ENCODE results near the gene VTN. TPM values are rescaled to one million over a fixed set of nuclear protein-coding genes. Genes with fewer than 3 reads are reported as not detected.
A peak's percentile ranks its signal among the peaks of the same experiment; 100 is the strongest.

VTN gene
- 0.93 TPM for polyA plus RNA-seq (2013, experiment 1 of 2; ENCODE audit: insufficient read length)
- 1.3 TPM for polyA plus RNA-seq (2013, experiment 2 of 2; ENCODE audit: insufficient read length)

- peak; percentile 50 for DNase-seq
Measured at GRCh38 chr17:28370035-28370743, at the start of gene VTN. Gene VTN, minus strand, starts transcription at chr17:28370307. Its CDS starts 104 bp downstream, at chr17:28370203.

GRCh38 chr17:28416703-28417311 lies 46.7 kb upstream of the VTN start:
- DNase-seq: peak; percentile 51

GRCh38 chr17:28415886-28416285 lies 45.8 kb upstream of the VTN start:
- no peak for DNase-seq

- DNase-seq: no peak
Measured at GRCh38 chr17:28413804-28414203, 43.7 kb upstream of the VTN start.

- no peak for DNase-seq
Measured at GRCh38 chr17:28412099-28412498, 42.0 kb upstream of the VTN start.

- DNase-seq: no peak
Measured at GRCh38 chr17:28407974-28408306, 37.8 kb upstream of the VTN start.

GRCh38 chr17:28407130-28407973 lies 37.2 kb upstream of the VTN start:
- no peak for DNase-seq

- no peak for DNase-seq
Measured at GRCh38 chr17:28406473-28406814, 36.3 kb upstream of the VTN start.

GRCh38 chr17:28405632-28406472 lies 35.7 kb upstream of the VTN start, which contains the start of gene SLC46A1:
Gene SLC46A1, minus strand, starts transcription at chr17:28406212. Its CDS starts 98 bp downstream, at chr17:28406114.
- peak; percentile 19 for DNase-seq

- no peak for DNase-seq
Measured at GRCh38 chr17:28404812-28405570, 34.9 kb upstream of the VTN start.

GRCh38 chr17:28404461-28404811 lies 34.3 kb upstream of the VTN start:
- no peak for DNase-seq

GRCh38 chr17:28404007-28404406 lies 33.9 kb upstream of the VTN start:
- DNase-seq: no peak

- no peak for DNase-seq
Measured at GRCh38 chr17:28402844-28403243, 32.7 kb upstream of the VTN start.

- DNase-seq: no peak
Measured at GRCh38 chr17:28402224-28402630, 32.1 kb upstream of the VTN start.

GRCh38 chr17:28399808-28400207 lies 29.7 kb upstream of the VTN start:
- DNase-seq: no peak

- DNase-seq: no peak
Measured at GRCh38 chr17:28398280-28398981, 28.3 kb upstream of the VTN start.

- no peak for DNase-seq
Measured at GRCh38 chr17:28397687-28398279, 27.7 kb upstream of the VTN start.

GRCh38 chr17:28397275-28397674 lies 27.2 kb upstream of the VTN start:
- no peak for DNase-seq

GRCh38 chr17:28396635-28397239 lies 26.6 kb upstream of the VTN start:
- no peak for DNase-seq

GRCh38 chr17:28395968-28396367 lies 25.9 kb upstream of the VTN start:
- no peak for DNase-seq

Measured in fibroblast of skin of back (primary cell).